ENCODE results near the gene ZNF454. TPM values are rescaled to one million over a fixed set of nuclear protein-coding genes. Genes with fewer than 3 reads are reported as not detected.

The ZNF454 gene
- total RNA-seq, 1 experiment from 2014 or later: not detected

GRCh38 chr5:178941361-178941760, 363 bp downstream of the ZNF454 start:
- H4K5ac ChIP-seq (ENCODE audit: insufficient read length, low read depth, low read length): no peak overlapping the region
- H3K4me3 Mint-ChIP-seq: no peak overlapping the region
- H3K4me2 ChIP-seq (ENCODE audit: insufficient read depth, insufficient read length, low read length): peak overlapping the region; percentile 83
- H4K20me1 ChIP-seq (ENCODE audit: control insufficient read depth, insufficient read depth, insufficient read length): no peaks in the 10 kb centered on the region
- no peaks in the 10 kb centered on the region for H3K79me1 ChIP-seq (ENCODE audit: insufficient read depth, low read depth, low read length, poor library complexity, severe bottlenecking)
- H3K4me1 Mint-ChIP-seq: no peaks in the 10 kb centered on the region
- no peak overlapping the region for H2BK120ac ChIP-seq (ENCODE audit: low read depth, low read length, poor library complexity, severe bottlenecking)
- no peak for DNase-seq
- no peak overlapping the region for H2BK20ac ChIP-seq (ENCODE audit: low read depth, low read length, poor library complexity, severe bottlenecking)
- H3K4ac ChIP-seq (ENCODE audit: low read depth, low read length): no peak overlapping the region
- H3K9ac ChIP-seq (ENCODE audit: extremely low read depth, insufficient read length, low read length): peak overlapping the region; percentile 46
- H2AFZ ChIP-seq (ENCODE audit: low read length): no peak overlapping the region
- no peak overlapping the region for H3K56ac ChIP-seq (ENCODE audit: insufficient read length, low read depth, low read length)
- peaks cover 6% of the 10 kb centered on the region for H3K23me2 ChIP-seq (ENCODE audit: insufficient read length, low read depth, low read length, poor library complexity, severe bottlenecking)
- H3K27ac ChIP-seq (ENCODE audit: insufficient read length, low read depth, low read length): no peak overlapping the region
- peaks cover 60% of the 10 kb centered on the region for H3K9me3 ChIP-seq (ENCODE audit: control insufficient read depth, low read depth, low read length)
- H3K18ac ChIP-seq (ENCODE audit: insufficient read length, low read depth, low read length): no peak overlapping the region
- H2BK15ac ChIP-seq (ENCODE audit: low read depth, low read length): no peak overlapping the region
- 0 out of 2 replicates have a peak overlapping the region, but pooled peaks have one; percentile 2 for H3K14ac ChIP-seq (ENCODE audit: insufficient read depth, low read length)
- H4K91ac ChIP-seq (ENCODE audit: insufficient read length, low read depth, low read length): no peak overlapping the region
- H3K79me2 ChIP-seq (ENCODE audit: insufficient read depth, low read length): no peaks in the 10 kb centered on the region
- no peaks in the 10 kb centered on the region for H3K4me1 ChIP-seq (ENCODE audit: insufficient read depth, low read length)
- peaks cover 94% of the 10 kb centered on the region in 2 experiments for H3K9me3 Mint-ChIP-seq
- H2BK5ac ChIP-seq (ENCODE audit: insufficient read length, low read length): no peak overlapping the region
- H3K27me3 Mint-ChIP-seq (ENCODE audit: low read depth): peaks cover 11% of the 10 kb centered on the region
- H2BK12ac ChIP-seq (ENCODE audit: insufficient read length, low read depth, low read length): no peak overlapping the region
- peaks cover 23 to 65% (median 29%) of the 10 kb centered on the region in 3 experiments; a peak in 6 of 7 replicates for H3K36me3 Mint-ChIP-seq (ENCODE audit: insufficient read depth in 1 of 3, low read depth in 3 of 3)
- no peak overlapping the region for H4K8ac ChIP-seq (replicated peaks; ENCODE audit: insufficient read length, low read depth, low read length)
- no peak overlapping the region for H3K23ac ChIP-seq (ENCODE audit: insufficient read length, low read depth, low read length)
- no peaks in the 10 kb centered on the region for H3K27me3 ChIP-seq (ENCODE audit: insufficient read depth, low read length)
- no CpG with 5 or more reads among the region's 23 CpGs for WGBS (ENCODE audit: extremely low coverage, insufficient read length, low lambda C conversion rate)
- no peak overlapping the region for H3T11ph ChIP-seq (ENCODE audit: low read length)
- no peak overlapping the region for H3K27ac Mint-ChIP-seq
- TF ChIP-seq CTCF (conservative IDR thresholded peaks at IDR 0.05): no peak
- no peak overlapping the region for H2AK5ac ChIP-seq (ENCODE audit: insufficient read length, low read length)
